Islet precursor cell (in vitro differentiated cells): Measurements from ENCODE around the gene MARCHF6.
"Not testable (repeated sequence)": the region's sequence is repeated elsewhere in the genome, so short reads cannot be mapped to it uniquely, and the experiment has no call there.

Source experiments
- DNase-seq: peaks from one replicate; pipeline ENCODE4 v3.0.0-alpha.2; 2018

Gene MARCHF6, protein sequence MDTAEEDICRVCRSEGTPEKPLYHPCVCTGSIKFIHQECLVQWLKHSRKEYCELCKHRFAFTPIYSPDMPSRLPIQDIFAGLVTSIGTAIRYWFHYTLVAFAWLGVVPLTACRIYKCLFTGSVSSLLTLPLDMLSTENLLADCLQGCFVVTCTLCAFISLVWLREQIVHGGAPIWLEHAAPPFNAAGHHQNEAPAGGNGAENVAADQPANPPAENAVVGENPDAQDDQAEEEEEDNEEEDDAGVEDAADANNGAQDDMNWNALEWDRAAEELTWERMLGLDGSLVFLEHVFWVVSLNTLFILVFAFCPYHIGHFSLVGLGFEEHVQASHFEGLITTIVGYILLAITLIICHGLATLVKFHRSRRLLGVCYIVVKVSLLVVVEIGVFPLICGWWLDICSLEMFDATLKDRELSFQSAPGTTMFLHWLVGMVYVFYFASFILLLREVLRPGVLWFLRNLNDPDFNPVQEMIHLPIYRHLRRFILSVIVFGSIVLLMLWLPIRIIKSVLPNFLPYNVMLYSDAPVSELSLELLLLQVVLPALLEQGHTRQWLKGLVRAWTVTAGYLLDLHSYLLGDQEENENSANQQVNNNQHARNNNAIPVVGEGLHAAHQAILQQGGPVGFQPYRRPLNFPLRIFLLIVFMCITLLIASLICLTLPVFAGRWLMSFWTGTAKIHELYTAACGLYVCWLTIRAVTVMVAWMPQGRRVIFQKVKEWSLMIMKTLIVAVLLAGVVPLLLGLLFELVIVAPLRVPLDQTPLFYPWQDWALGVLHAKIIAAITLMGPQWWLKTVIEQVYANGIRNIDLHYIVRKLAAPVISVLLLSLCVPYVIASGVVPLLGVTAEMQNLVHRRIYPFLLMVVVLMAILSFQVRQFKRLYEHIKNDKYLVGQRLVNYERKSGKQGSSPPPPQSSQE

DNA sequence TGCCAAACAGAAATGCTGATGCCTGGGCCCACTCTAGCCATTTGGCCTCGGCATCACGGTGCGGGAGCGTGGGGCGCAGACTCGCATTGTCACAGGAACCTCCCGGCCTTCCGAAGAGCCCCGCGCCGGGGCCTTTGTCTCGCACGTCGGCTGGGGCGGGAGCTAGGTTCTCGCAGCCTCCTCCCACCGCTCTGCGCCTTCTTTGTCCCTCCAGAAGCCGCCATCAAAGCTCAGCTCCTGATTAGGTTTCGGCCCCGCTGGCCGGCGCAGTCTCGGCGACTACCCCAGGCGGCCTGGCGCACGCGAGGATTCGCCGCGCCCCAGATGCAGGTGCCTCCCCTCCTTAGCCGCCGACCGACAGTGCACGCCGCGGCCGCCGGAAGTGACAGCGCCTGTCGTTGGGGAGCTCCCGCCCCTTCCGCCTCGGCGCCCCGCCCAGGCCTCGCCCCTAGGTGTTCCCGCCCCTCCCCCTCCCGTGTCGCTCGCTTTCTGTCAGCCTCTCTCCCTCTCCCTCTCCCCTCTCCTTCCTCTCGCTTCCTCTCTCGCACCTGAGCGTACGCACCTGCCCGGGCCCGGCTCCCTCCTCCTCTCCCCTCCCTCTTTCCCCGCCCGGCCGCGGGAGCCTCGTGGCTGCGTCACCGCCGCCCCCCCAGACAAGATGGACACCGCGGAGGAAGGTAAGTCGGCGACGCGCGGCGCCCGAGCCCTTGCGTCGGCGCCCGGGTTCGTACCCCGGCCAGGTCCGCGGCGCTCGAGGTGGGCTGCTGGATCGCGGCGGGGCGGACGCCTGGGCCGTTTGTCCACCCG is at the start of gene MARCHF6:
Gene MARCHF6 (plus strand): TSS at position 455 of the 807 bp plus-strand sequence. CDS start 204 bp downstream, at position 659.
- peak; percentile 98 for DNase-seq

DNA sequence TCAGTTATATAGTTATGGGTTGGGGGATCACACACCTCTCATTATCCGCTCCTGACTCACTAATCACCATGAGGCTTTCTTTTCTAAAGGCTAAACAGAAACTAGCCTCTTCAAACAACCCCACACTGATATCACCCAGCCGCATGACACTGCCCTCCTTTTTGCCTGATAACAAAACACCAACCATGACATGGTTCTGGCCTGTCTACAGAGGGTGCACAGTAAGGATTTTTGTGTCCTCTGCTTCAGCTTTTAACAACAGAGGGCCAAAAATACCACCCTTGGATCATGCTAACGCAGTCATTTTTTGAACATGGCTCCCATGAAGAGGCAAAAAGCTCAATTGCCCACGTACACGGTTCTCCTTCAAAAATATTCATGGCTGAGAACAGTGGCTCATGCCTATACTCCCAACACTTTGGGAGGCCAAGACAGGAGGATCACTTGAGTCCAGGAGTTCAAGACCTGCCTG is 49.8 kb upstream of the MARCHF6 start:
- DNase-seq, result no peak

DNA sequence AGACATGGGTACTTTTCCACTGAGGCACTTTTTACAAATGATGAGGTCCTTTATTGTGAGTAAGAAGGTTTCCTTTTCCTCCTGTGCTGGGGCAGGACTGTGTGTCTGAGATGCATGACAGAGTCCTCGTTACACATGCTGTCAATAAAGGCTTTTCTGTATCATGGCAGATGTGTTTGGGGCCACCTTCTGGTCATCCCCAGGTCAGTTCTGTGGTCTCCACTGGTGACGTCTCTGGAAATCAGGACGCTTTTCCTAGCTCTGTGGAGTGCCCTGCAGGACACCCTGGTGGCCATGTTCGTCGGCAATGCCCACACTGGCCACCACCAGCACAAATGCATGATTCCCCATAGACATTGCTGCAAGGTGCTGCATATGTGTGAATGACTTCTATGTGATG is 48.6 kb upstream of the MARCHF6 start:
- DNase-seq, result no peak

DNA sequence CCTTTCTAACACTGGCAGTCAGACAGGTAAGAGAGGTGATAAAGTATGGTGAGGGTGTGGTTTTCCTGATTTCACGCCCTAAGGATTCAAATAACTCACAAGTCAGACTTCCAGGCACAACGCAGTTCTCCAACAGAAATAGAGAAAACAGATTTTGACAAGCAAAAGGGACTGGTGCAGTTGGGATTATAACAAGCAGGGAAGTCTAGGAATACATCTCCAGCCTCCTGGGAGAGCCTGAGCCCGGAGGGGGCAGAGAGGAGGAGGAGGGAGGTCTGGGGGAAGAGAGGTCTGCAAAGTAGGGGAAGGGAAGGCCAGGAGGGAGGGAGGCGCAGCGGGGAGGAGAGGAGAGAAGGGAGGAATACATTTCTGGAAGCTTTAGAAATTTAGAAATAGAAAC is 47.4 kb upstream of the MARCHF6 start:
- DNase-seq, result no peak

DNA sequence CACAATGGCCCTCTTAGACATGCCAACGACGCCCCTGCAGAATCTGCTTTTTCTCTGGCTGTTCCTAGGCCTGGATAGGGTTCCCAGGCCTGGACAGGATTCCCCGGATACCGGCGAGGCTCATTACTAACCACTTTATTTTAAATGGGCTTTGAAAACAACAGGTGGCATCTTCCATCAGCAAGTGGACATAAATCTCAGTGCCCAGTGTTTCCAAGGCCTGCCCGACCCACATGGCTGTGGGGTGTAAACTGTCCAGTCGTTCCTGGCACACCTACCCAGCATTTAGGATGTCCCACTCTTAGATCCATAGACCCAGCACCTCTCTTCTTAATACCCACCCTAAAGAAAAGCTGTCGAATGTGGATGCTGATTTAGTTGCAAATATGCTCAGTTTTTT is 46.7 kb upstream of the MARCHF6 start:
- DNase-seq, result no peak

DNA sequence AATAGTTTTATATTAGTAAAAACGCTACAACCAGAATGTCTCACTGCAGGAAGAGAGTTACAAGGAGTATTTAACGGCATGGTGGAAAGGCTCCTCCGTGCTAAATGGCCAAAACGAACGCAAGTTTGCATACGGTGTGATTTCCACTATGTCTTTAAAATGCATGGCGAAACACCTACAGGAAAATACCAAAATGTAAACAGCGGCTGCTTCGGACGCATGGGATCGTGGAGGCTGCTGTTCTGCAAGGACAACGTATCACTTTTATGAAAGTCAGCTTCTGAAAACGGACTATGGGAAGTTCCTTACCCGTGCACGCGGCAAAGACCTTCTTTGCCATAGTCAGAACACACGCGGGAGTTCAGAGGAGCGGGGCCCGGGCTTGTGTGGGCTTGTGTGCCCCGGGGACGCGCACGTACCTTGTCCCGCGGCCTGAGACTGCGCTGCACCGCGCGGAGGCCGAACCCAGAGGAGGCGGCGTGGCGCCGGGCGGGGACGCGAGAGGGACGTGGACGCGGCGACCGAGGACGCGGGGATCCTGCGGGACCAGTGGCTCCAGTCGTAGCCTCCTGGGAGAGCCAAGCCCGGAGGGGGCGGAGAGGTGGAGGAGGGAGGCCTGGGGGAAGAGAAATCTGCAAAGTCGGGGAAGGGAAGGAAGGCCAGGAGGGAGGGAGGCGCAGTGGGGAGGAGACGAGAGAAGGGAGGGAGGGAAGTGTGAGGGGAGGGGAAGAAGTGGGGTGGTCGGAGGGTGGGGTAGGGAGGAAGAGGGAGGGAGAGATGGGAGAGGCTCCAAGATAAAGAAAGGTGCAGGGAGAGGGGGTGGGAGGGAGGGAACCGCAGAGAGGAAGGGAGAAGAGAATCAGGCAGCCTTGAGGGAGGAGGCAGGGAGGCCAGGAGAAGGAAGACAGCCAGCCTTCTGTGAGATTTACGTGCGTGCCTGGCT is 46.0 kb upstream of the MARCHF6 start, which contains the start of gene CMBL:
Gene CMBL (minus strand): TSS at position 697 of the 943 bp plus-strand sequence. CDS start 17,140 bp downstream, outside the sequence.
- DNase-seq, result peak; percentile 77

DNA sequence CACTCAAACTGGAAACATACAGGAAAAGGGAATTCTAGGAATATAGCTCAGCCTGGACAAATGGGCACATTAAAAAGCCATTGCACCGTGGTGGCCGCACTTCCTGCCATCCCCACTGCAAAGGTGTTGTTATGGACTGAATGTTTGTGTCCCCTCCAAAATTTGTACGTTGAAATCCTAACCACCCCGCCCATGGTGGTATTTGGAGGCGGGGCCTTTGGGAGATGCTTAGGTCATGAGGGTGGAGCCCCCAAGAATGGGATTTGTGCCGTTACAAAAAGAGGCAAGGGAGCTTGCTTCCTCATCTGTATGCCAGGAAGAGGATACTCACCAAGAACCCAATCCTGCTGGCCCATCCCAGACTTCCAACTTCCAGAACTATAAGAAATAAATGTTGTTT is 44.7 kb upstream of the MARCHF6 start:
- DNase-seq, result no peak

DNA sequence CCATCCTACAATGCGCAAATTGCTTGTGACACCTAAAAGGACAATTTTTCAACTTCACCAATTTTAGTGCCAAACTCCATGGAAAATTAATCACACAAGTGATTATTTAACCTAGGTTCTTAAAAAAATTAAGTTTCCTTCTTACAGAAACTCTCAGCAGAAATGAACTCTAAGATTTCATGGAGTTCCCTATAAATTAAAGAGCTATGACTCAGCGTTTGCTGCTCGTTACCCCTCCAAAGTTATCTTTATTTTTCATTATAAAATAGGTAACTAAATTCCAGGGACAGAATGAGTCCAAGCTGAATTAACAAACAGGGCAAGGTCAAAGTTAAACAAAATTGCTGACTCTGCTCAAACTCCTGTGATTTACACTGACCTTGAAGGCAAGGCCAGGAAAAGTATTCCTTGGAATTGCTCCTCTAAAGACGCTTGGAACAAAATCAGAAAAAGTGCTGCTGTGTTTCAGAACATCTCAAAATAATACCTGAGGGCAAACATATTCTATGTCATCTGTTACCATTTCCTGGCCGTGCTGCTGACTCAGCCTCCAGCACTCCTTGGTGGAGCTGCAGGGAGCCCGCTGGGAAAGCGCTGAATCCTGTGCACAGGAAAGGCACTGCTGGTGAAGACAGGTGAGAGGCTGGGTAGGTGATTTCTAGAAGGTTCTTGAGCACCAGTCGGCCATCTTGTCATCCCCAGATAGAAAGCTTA is 43.3 kb upstream of the MARCHF6 start:
- DNase-seq, result peak; percentile 77

DNA sequence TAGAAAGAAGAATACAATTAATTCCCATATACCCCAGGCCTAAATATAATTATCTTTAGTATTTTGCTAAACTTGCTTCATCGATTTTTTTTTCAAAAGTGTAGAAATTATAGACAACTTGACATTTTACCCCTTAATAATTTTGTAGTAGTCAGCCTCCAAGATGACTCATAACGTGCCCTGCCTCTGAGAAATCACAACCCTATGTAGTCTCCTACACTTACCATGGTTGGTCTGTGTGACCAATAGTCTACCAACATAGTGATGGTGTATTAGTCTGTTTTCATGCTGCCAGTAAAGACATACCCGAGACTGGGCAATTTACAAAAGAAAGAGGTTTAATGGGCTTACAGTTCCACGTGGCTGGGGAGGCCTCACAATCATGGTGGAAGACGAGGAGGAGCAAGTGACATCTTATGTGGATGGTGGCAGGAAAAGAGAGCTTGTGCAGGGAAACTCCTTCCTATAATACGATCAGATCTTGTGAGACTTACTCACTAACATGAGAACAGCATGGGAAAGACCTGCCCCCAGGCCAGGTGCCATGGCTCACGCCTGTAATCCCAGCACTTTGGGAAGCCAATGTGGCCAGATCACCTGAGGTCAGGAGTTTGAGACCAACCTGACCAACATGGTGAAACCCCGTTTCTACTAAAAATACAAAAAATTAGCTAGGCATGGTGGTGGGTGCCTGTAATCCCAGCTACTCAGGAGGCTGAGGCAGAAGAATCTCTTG is 42.5 kb upstream of the MARCHF6 start:
- not testable (repeated sequence) for DNase-seq

DNA sequence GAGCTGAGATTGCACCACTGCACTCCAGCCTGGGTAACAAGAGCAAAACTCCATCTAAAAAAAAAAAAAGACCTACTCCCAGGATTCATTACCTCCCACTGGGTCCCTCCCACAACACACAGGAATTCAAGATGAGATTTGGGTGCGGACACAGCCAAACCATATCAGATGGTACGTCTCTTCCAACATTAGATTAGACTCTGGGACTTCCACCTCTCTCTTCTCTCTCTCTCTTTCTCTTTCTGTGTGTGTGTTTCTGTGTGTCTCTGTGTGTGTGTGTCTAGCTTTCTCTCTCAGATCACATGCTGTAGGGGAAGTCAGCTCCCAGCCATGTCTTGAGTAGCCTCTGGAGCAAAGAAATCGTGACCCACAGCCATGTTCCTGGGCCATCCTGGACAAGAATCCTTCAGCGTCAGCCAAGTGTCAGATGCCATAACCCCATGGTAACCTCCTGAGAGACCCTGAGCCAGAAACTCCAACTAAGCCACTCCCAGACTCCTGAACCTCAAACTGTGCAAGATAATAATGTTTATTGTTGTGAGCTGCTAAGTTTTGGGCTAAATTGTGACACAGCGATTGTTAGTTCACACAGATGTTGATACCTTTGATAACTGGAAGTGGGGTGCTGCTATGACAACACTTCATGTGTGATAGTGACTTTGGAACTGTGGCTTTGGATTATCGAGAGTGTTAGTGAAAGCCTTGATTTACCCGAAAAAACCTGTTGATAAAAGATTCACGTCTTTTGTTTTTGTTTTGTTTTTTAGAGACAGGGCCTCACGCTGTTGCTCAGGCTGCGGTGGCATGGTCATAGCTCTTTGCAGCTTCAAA is 41.7 kb upstream of the MARCHF6 start:
- no peak for DNase-seq

DNA sequence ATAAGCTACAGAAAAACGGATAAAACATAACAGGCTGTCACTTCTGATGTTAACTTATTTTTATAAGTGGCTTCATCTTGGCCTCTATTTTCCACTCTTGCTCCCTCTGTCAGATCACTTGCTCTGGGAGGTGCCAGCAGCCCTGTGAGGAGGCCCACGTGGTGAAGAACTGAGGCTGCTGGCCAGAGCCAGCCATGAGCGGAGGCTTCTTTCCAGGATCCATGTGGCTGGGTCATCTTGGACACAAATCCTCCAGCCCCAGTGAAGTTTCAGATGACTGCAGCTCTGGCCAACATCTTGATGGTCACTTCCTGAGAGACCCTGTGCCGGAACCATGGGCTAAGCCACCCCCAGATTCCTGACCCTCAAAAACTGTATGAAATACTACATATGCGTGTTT is 38.3 kb upstream of the MARCHF6 start:
- no peak for DNase-seq

DNA sequence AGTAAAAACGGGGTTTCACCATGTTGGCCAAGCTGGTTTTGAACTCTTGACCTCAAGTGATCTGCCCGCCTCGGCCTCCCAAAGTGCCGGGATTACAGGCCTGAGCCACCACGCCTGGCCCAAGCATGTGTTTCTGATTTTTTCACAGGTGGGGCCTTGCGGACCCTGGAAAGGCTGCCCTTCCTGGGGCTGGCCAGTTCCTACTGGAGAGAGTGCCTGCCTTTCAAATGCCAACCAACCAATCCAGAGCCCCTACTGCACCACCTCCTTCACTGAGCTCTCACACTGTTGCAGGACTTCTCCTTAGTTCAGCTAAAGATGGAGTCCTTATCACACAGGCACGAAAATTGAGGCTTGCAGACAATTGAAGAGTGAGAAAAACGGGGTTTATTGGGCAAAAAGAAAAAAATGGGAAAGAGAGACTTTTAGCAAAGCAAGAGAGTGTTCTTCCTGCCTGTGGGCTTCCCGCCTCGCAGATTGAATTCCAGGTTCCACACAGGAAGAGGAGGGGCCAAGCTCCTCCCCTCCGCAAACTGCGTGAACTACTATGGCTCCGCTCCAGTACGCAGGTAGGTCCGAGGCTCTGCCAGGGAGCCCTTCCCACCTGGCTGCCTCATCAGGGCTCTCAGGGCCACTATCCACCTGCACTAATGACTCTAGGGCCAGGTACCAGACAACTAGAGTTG is 37.5 kb upstream of the MARCHF6 start:
- no peak for DNase-seq

DNA sequence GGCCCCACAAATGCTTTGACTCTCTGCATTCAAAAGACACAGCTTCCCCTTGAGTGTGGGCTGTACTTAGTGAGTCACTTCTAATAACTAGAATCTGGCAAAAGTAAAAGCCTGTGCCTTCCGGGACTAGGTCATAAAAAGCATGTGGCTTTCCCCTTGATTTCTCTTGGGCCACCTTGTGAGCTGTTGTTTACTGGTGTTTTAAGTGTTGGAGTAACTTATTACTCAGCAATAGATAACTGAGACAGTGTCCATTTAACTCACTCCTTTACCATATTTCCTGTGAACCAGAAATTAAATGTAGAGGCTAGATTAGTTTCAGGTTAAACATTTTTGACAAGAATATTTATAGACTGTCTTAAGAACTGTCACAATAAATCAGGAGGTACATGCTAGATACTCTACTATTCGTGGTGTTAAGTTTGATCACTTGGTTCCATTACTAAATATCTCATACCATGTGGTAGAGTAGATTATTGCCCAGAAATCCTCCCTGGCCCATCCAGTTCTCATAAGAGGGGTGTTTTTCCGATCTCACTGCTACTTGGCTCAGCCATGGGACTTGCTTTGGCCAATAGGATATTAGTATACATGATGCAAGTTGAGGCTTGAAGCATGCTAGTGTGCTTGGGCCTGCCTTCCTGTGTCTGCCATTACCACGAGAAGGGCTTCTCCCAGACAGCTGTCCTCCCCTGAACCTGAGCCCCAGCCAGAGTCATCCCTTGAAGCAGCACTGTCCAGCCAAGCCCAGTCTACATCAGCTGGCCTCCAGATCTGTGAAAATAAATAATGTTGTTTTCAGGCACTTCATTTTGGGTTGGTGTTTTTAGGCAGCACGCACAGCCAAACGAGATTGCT is 35.4 kb upstream of the MARCHF6 start:
- no peak for DNase-seq

DNA sequence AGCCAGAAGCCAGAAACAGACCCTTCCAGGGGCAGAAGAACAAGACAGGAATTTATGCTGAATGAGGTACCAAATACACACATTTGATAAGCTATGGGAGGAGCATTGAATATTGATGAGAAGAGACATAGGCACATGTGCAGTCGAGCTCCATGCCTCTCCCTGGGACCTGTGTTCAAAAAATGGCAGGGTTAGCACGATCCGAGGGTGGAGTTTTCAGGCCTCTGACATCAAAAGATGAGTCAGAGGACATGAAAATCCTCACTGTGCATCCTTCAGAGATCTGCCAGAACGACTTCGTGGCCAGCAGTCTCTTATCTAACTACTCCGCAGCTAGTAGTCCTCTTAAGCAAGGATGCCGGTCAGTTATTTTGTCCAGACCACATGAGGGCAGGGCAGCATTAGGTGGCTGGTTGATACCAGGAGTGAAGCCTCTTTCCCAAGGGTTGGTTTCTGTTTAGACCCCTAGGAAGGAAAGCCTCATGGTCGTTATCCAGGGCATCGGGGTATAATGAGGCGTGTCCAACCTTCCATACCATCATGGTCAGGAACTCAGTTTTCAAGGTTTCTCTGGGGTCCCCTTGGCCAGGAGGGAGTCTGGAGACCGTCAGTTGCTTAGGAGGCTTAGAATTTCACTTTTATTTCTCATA is 34.2 kb upstream of the MARCHF6 start:
- DNase-seq, result peak; percentile 69

DNA sequence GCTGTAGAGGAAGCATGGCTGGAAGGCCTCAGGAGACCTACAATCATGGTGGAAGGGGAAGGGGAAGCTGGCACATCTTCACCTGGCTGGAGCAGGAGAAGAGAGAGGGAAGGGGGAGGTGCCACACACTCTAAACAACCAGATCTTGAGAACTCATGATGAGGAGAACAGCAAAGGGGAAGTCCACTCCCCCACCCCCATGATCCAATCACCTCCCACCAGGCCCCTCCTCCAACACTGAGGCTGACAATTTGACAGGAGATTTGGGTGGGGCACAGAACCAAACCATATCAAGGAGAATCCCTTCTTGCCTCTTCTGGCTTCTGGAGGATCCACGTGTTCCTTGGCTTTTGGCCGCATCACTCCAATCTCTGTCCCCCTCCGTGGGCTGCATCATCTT is 32.7 kb upstream of the MARCHF6 start:
- no peak for DNase-seq

DNA sequence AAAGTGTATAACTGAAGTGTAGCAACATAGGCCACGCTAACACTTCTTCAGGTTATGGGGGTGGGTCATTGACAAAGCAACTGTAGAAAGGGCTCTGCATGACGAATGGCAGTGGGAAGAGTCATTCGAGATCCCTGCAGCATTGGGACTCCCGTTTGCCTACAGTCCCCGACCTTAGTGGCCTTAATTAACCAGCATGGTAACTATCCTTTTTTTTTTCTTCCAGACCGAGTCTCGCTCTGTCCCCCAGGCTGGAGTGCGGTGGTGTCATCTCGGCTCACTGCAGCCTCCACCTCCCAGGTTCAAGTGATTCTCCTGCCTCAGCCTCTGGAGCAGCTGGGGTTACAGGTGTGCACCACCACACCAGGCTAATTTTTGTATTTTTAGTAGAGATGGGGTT is 31.6 kb upstream of the MARCHF6 start:
- DNase-seq, result peak; percentile 28
